MM.1S (cell line): Measurements from ENCODE around the gene BAIAP3.

ENCODE experiments used
- CTCF ChIP-seq: fragments of 300-600 bp; sonication (generic); IDR thresholded peaks from 2 replicates; pipeline ENCODE4 v1.5.1; 2016; ENCODE audit warnings: antibody characterized with exemption, low read length, mixed read lengths
- EZH2 ChIP-seq: fragments of 300-600 bp; sonication (generic); optimal IDR thresholded peaks from 2 replicates; pipeline ENCODE3; 2017; ENCODE audit warnings: low read depth, mild to moderate bottlenecking, antibody characterized with exemption, low read length, mixed read lengths

GRCh38 chr16:1375298-1375640 is 41.8 kb downstream of the BAIAP3 start:
- TF ChIP-seq EZH2 (no peak), CTCF (no peak)
